ENCODE measurements around the gene PDE5A. TPM values are rescaled to one million over a fixed set of nuclear protein-coding genes. Genes with fewer than 3 reads are reported as not detected.
A peak's percentile ranks its signal among the peaks of the same experiment; 100 is the strongest.

Gene PDE5A
- total and polyA plus RNA-seq, 8 donors, result 5.8 to 34.4 (median 19.9) TPM

GRCh38 chr4:119656342-119656741, 27.7 kb upstream of the PDE5A start:
- H3K9me3 ChIP-seq, result no peaks in the 10 kb centered on the region
- no peaks in the 10 kb centered on the region for H3K27me3 ChIP-seq
- no peak overlapping the region for H3K27ac ChIP-seq
- TF ChIP-seq CTCF (IDR thresholded peaks at IDR 0.05), result no peak
- no peaks in the 10 kb centered on the region for H3K36me3 ChIP-seq
- H3K4me3 ChIP-seq, result no peak overlapping the region
- no peaks in the 10 kb centered on the region for H3K4me1 ChIP-seq
- intact Hi-C loops (cut with DNase I), result no loop called here
- ATAC-seq, result no peak
- DNase-seq, result no peak
- no peak for FAIRE-seq

GRCh38 chr4:119655111-119655837, 26.7 kb upstream of the PDE5A start:
- Histone ChIP-seq H3K4me1 (no peaks in the 10 kb centered on the region), H3K4me3 (no peak overlapping the region), H3K9me3 (no peaks in the 10 kb centered on the region), H3K36me3 (no peaks in the 10 kb centered on the region), H3K27ac (no peak overlapping the region), H3K27me3 (no peaks in the 10 kb centered on the region)
- no peak for ATAC-seq
- WGBS, 2 donors, result 48 to 53% methylated on average over 4 of the region's 4 CpGs
- TF ChIP-seq CTCF (IDR thresholded peaks at IDR 0.05), result no peak
- intact Hi-C loops (cut with DNase I), result no loop called here
- no peak for DNase-seq
- peak; percentile 9 for FAIRE-seq

- Histone ChIP-seq H3K27me3 (no peaks in the 10 kb centered on the region), H3K9me3 (no peaks in the 10 kb centered on the region), H3K4me3 (no peak overlapping the region), H3K4me1 (no peaks in the 10 kb centered on the region), H3K27ac (no peak overlapping the region), H3K36me3 (no peaks in the 10 kb centered on the region)
- WGBS, 2 donors, result 93% methylated on average over 4 of the region's 4 CpGs
- ATAC-seq (no peak), DNase-seq (no peak), FAIRE-seq (no peak)
- intact Hi-C loops (cut with DNase I), result no loop called here
- TF ChIP-seq CTCF (IDR thresholded peaks at IDR 0.05), result no peak
Measured at GRCh38 chr4:119653990-119654389, 25.4 kb upstream of the PDE5A start.

GRCh38 chr4:119652998-119653397, 24.4 kb upstream of the PDE5A start:
- WGBS, 2 donors, result 89 to 90% methylated on average over 1 of the region's 1 CpG
- H3K4me1 ChIP-seq, result no peaks in the 10 kb centered on the region
- H3K9me3 ChIP-seq, result no peaks in the 10 kb centered on the region
- no peak overlapping the region for H3K4me3 ChIP-seq
- no peak for DNase-seq
- H3K27me3 ChIP-seq, result no peaks in the 10 kb centered on the region
- intact Hi-C loops (cut with DNase I), result no loop called here
- no peak for TF ChIP-seq CTCF (IDR thresholded peaks at IDR 0.05)
- H3K36me3 ChIP-seq, result no peaks in the 10 kb centered on the region
- no peak overlapping the region for H3K27ac ChIP-seq
- no peak for ATAC-seq
- FAIRE-seq, result no peak

GRCh38 chr4:119648398-119648797, 19.8 kb upstream of the PDE5A start:
- Histone ChIP-seq H3K9me3 (no peaks in the 10 kb centered on the region), H3K4me1 (no peaks in the 10 kb centered on the region), H3K27ac (no peak overlapping the region), H3K4me3 (no peak overlapping the region), H3K27me3 (no peaks in the 10 kb centered on the region), H3K36me3 (no peaks in the 10 kb centered on the region)
- ATAC-seq (no peak), DNase-seq (no peak), FAIRE-seq (no peak)
- intact Hi-C loops (cut with DNase I), result no loop called here
- WGBS, 2 donors, result 75 to 79% methylated on average over 2 of the region's 2 CpGs
- TF ChIP-seq CTCF (IDR thresholded peaks at IDR 0.05), result no peak
